Measurements from ENCODE around the gene GJD3. TPM values are rescaled to one million over a fixed set of nuclear protein-coding genes. Genes with fewer than 3 reads are reported as not detected.
"Not testable (repeated sequence)": the region's sequence is repeated elsewhere in the genome, so short reads cannot be mapped to it uniquely, and the experiment has no call there.

Gene GJD3
- total RNA-seq, 2 donors from 2014 or later = 1.5 TPM; not detected in 1

GRCh38 chr17:40373324-40373723, 8.8 kb upstream of the GJD3 start:
- H3K9me3 ChIP-seq = no peaks in the 10 kb centered on the region
- no peak overlapping the region for H3K4me3 ChIP-seq
- TF ChIP-seq, protein P1, sequence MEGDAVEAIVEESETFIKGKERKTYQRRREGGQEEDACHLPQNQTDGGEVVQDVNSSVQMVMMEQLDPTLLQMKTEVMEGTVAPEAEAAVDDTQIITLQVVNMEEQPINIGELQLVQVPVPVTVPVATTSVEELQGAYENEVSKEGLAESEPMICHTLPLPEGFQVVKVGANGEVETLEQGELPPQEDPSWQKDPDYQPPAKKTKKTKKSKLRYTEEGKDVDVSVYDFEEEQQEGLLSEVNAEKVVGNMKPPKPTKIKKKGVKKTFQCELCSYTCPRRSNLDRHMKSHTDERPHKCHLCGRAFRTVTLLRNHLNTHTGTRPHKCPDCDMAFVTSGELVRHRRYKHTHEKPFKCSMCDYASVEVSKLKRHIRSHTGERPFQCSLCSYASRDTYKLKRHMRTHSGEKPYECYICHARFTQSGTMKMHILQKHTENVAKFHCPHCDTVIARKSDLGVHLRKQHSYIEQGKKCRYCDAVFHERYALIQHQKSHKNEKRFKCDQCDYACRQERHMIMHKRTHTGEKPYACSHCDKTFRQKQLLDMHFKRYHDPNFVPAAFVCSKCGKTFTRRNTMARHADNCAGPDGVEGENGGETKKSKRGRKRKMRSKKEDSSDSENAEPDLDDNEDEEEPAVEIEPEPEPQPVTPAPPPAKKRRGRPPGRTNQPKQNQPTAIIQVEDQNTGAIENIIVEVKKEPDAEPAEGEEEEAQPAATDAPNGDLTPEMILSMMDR (IDR thresholded peaks at IDR 0.05) = no peak
- no peak overlapping the region for H3K27ac ChIP-seq
- no peaks in the 10 kb centered on the region for H3K27me3 ChIP-seq (replicated peaks; ENCODE audit: insufficient read depth)
- ATAC-seq (ENCODE audit: insufficient number of reproducible peaks, low FRiP score, low read depth) (no peak), DNase-seq (ENCODE audit: low spot score) (no peak)
- no peaks in the 10 kb centered on the region for H3K36me3 ChIP-seq
- no peaks in the 10 kb centered on the region for H3K4me1 ChIP-seq (ENCODE audit: control insufficient read depth in 1 of 2, low read depth in 2 of 2)

DNA sequence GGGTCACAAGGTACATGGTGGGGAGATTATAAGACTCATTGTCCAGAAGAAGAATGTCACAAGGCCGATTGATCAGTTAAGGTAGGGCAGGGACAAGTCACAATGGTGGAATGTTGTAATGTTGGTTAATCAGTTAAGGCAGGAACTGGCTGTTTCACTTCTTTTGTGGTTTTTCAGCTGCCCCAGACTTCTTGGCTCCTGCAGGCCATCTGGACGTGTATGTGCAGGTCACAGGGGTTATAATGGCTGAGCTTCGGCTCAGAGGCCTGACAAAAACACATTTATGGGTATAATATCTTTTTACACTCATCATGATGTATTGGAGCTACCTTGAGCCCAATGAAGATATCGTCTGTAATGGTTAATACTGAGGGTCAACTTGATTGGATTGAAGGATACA, 8.1 kb upstream of the GJD3 start:
- H3K4me1 ChIP-seq (ENCODE audit: control insufficient read depth in 1 of 2, low read depth in 2 of 2); DNase-seq (ENCODE audit: low spot score); H3K27me3 ChIP-seq (replicated peaks; ENCODE audit: insufficient read depth); H3K4me3 ChIP-seq; H3K36me3 ChIP-seq; H3K27ac ChIP-seq; H3K9me3 ChIP-seq; ATAC-seq (ENCODE audit: insufficient number of reproducible peaks, low FRiP score, low read depth): not testable (repeated sequence)

- DNase-seq (ENCODE audit: low spot score) (no peak), ATAC-seq (ENCODE audit: insufficient number of reproducible peaks, low FRiP score, low read depth) (no peak)
- no peaks in the 10 kb centered on the region for H3K4me1 ChIP-seq (ENCODE audit: control insufficient read depth in 1 of 2, low read depth in 2 of 2)
- TF ChIP-seq, protein P1 (IDR thresholded peaks at IDR 0.05) = no peak
- H3K9me3 ChIP-seq = no peaks in the 10 kb centered on the region
- H3K27me3 ChIP-seq (replicated peaks; ENCODE audit: insufficient read depth) = no peaks in the 10 kb centered on the region
- no peak overlapping the region for H3K27ac ChIP-seq
- H3K4me3 ChIP-seq = no peak overlapping the region
- no peaks in the 10 kb centered on the region for H3K36me3 ChIP-seq
Observed at GRCh38 chr17:40372031-40372430, 7.5 kb upstream of the GJD3 start.

DNA sequence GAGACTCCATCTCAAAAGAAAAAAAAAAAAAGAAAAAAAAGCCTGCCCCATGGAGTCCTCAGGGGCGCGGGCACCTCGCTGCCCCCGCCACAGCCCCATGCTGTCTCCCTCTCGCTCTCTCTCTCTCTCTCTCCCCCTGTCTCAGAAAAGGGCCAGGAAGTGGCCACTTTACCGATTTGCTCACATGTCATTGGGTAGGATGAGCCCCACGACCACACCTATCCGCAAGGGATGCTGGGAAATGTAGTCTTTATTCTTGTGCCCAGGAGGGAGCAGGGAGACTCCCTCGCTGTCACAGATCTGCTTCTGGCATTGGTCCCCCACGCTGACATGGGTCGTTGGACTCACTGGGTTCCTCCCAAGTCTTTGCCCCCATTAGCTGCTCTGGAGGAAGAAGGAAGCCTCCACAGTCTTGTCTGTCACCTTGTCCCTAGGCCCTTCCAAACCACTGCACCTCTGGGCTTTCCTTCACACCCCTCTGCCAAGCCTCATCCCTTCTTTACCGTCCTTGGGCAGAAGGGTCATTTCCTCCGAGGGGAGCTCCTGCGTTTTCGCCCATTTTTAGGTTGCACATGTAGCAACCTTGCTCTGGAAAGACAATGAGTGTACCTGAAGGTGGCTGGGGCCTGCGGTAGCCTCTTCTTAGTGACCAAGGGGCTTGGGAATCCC, 6.9 kb upstream of the GJD3 start:
- no peak for ATAC-seq (ENCODE audit: insufficient number of reproducible peaks, low FRiP score, low read depth)
- Histone ChIP-seq H3K9me3 (no peaks in the 10 kb centered on the region), H3K4me3 (no peak overlapping the region), H3K36me3 (no peaks in the 10 kb centered on the region), H3K4me1 (ENCODE audit: control insufficient read depth in 1 of 2, low read depth in 2 of 2) (no peaks in the 10 kb centered on the region), H3K27me3 (replicated peaks; ENCODE audit: insufficient read depth) (no peaks in the 10 kb centered on the region), H3K27ac (no peak overlapping the region)
- TF ChIP-seq, protein P1 (IDR thresholded peaks at IDR 0.05) = no peak
- DNase-seq (ENCODE audit: low spot score) = no peak

GRCh38 chr17:40369923-40370322, 5.4 kb upstream of the GJD3 start:
- TF ChIP-seq, protein P1 (IDR thresholded peaks at IDR 0.05) = no peak
- Histone ChIP-seq H3K36me3 (no peaks in the 10 kb centered on the region), H3K9me3 (no peaks in the 10 kb centered on the region), H3K27me3 (replicated peaks; ENCODE audit: insufficient read depth) (no peaks in the 10 kb centered on the region), H3K4me3 (no peak overlapping the region), H3K27ac (no peak overlapping the region), H3K4me1 (ENCODE audit: control insufficient read depth in 1 of 2, low read depth in 2 of 2) (no peaks in the 10 kb centered on the region)
- no peak for DNase-seq (ENCODE audit: low spot score)
- no peak for ATAC-seq (ENCODE audit: insufficient number of reproducible peaks, low FRiP score, low read depth)

- not testable (repeated sequence) for DNase-seq (ENCODE audit: low spot score)
Observed at GRCh38 chr17:40367728-40368127, 3.2 kb upstream of the GJD3 start.

More at GRCh38 chr17:40367728-40368127, 3.2 kb upstream of the GJD3 start:
- not testable (repeated sequence) for H3K27ac ChIP-seq; H3K9me3 ChIP-seq; H3K36me3 ChIP-seq; ATAC-seq (ENCODE audit: insufficient number of reproducible peaks, low FRiP score, low read depth); H3K4me3 ChIP-seq; H3K27me3 ChIP-seq (replicated peaks; ENCODE audit: insufficient read depth)
- peaks cover 0 to 12% of the 10 kb centered on the region in 2 donors for H3K4me1 ChIP-seq (ENCODE audit: control insufficient read depth in 1 of 2, low read depth in 2 of 2)
